Left lung (tissue), 10 donors: ENCODE results near the gene AUP1. TPM values are rescaled to one million over a fixed set of nuclear protein-coding genes. Genes with fewer than 3 reads are reported as not detected.

Experiments
- ATAC-seq: fragments of 200-7000 bp; cut with Tn5 transposase; one replicate; pipeline ENCODE4 v1.9.1; 2020; ENCODE audit warnings: moderate library complexity
- DNase-seq, 4 donors: peaks; one replicate each; pipeline ENCODE4 v3.0.0-alpha.2; 2013 to 2020
- H3K27ac ChIP-seq, 2 donors: fragments of 200-600 bp; sonication (generic) in 1 of 2; one replicate each; pipeline versions ENCODE4 v1.5.0 to v1.8.0; 2020 to 2021
- H3K27me3 ChIP-seq, 2 donors: fragments of 200-600 bp; sonication (generic) in 1 of 2; one replicate each; pipeline versions ENCODE4 v1.5.0 to v1.8.0; 2020 to 2021
- H3K36me3 ChIP-seq, 2 donors: fragments of 200-600 bp; sonication (generic) in 1 of 2; one replicate each; pipeline versions ENCODE4 v1.5.0 to v1.8.0; 2020 to 2021
- H3K4me1 ChIP-seq, 2 donors: fragments of 200-600 bp; one replicate each; pipeline ENCODE4 v1.8.0; 2021
- H3K4me3 ChIP-seq, 2 donors: fragments of 200-600 bp; sonication (generic) in 1 of 2; one replicate each; pipeline versions ENCODE4 v1.5.0 to v1.8.0; 2020 to 2021; ENCODE audit warnings: mild to moderate bottlenecking in 1 of 2
- H3K9me3 ChIP-seq, 2 donors: fragments of 200-600 bp; sonication (generic) in 1 of 2; one replicate each; pipeline versions ENCODE4 v1.5.0 to v1.8.0; 2020 to 2021
- CTCF ChIP-seq, 2 donors: fragments of 200-600 bp; sonication (generic) in 1 of 2; IDR thresholded peaks; one replicate each; pipeline versions ENCODE4 v1.5.0 to v1.8.0; 2021; ENCODE audit warnings: antibody characterized with exemption in 2 of 2
- intact Hi-C, 2 donors: fragments of 100-400 bp; cut with DNase I; formaldehyde crosslinking; loops; one replicate each; pipeline versions ENCODE4 v1.11.2 to v1.14.2; 2022
- polyA plus RNA-seq, 6 donors: library from polyadenylated mRNA; unstranded; fragments of 120-200 nt; gene quantifications; one replicate each; pipeline ENCODE4 v1.2.1, GENCODE V29; 2013; ENCODE audit not compliant: insufficient read length in 6 of 6
- total RNA-seq, 2 donors: library from RNA; stranded (reverse); fragmentation: NEBNext Ultra II Directional; extraction: Animal tissue kit (Norgen Biotek cat#: 25700); gene quantifications; one replicate each; pipeline ENCODE4 v1.2.1, GENCODE V29; 2021
- donor health status: DM: no; HTN: yes; CAD: no.
- donor health status: DM: no; HTN: no; CAD: no.

AUP1 gene
- total and polyA plus RNA-seq, 8 donors, result 82.1 to 132 (median 96.1) TPM

DNA sequence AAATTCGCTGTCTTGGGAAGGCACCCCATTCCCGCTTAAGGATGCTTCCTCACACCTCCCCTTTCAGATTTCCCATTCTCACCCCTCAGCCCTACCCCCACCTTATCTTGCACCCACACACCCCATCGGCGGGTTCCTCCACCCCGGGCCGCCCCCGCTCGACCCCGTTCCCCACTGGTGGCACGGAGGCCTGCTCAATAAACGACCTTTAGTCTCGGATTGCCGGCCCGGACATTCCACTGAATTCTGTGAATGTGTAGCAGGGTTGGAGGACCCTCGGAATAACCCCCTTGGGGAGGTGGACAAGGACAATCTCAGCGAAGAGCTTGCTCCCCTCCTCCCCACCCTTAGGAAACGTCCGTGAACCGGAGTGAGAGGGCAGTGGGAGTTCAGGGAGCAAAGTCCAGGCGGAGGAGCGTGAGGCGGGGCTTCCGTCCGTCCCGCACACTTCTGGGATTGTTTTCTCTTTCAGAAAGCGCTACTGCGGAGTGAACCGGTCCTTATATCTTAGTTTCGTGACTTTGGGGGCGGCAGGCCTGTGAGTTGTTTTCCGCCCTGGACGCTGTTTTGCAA lies 27.3 kb downstream of the AUP1 start:
- H3K36me3 ChIP-seq, result peaks cover 0 to 18% of the 10 kb centered on the region in 2 donors
- DNase-seq, result peak in 1 of 4 donors; percentile 66
- H3K27ac ChIP-seq, result peak overlapping the region; percentile 87 to 88
- no peak for TF ChIP-seq CTCF (IDR thresholded peaks at IDR 0.05)
- H3K4me1 ChIP-seq, result peaks cover 38 to 81% of the 10 kb centered on the region in 2 donors
- peak overlapping the region; percentile 54 to 79 for H3K4me3 ChIP-seq
- H3K27me3 ChIP-seq, result peaks cover 29 to 65% of the 10 kb centered on the region in 2 donors
- ATAC-seq, result peak; percentile 14
- no peaks in the 10 kb centered on the region for H3K9me3 ChIP-seq
- intact Hi-C loops, result no loop called here

DNA sequence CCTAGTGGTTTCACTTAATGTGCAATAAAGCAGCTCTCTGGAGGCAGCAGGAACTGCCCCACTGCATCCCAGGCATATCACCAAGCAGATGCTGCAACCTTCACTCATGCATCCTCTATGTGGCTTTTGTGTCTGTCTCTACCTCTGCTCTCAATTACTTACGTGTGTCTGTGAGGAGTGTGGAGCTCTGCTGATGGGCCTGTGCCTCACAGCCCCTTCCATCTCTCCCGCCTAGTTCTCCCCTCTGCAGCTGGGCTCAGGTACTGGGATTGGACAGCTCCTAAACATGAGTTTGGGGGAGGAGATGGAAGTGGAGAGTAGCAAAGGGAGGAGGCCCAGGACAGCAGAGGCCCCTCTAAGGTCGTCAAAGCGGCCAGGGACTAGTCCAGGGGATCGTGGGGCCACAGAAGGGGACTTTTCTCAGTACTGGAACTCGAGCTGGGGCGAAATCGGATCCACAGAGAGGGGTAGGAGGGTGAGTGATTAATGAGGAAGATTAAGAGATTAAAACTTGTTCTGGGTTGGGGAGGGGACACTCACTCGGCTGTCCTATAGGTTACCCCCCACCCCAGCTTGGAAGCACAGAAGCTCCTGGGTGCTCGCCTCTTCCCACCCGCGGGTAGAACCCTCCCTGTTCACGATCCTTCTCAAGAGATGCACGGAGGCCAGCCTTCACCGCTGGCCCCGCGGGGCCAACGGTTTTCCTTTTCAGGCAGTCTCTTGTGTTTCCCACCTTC lies 28.0 kb downstream of the AUP1 start:
- ATAC-seq (no peak), DNase-seq (peak in 1 of 4 donors; percentile 45)
- TF ChIP-seq CTCF (IDR thresholded peaks at IDR 0.05), result no peak
- peaks cover 38 to 76% of the 10 kb centered on the region in 2 donors for H3K4me1 ChIP-seq
- H3K9me3 ChIP-seq, result no peaks in the 10 kb centered on the region
- H3K4me3 ChIP-seq, result peak overlapping the region in 1 of 2 donors; percentile 79
- peaks cover 0 to 18% of the 10 kb centered on the region in 2 donors for H3K36me3 ChIP-seq
- no peak overlapping the region for H3K27ac ChIP-seq
- intact Hi-C loops, result no loop called here
- H3K27me3 ChIP-seq, result peaks cover 30 to 72% of the 10 kb centered on the region in 2 donors

GRCh38 chr2:74500578-74500946 lies 28.9 kb downstream of the AUP1 start:
- H3K9me3 ChIP-seq, result no peaks in the 10 kb centered on the region
- DNase-seq (peak in 1 of 4 donors; percentile 4), ATAC-seq (no peak)

GRCh38 chr2:74499940-74500577 lies 29.4 kb downstream of the AUP1 start:
- Histone ChIP-seq H3K4me3 (peak overlapping the region in 1 of 2 donors; percentile 53), H3K4me1 (peaks cover 25 to 62% of the 10 kb centered on the region in 2 donors), H3K27ac (no peak overlapping the region), H3K36me3 (peaks cover 0 to 5% of the 10 kb centered on the region in 2 donors), H3K27me3 (peaks cover 30 to 72% of the 10 kb centered on the region in 2 donors), H3K9me3 (no peaks in the 10 kb centered on the region)
- DNase-seq, result peak in 1 of 4 donors; percentile 67
- TF ChIP-seq CTCF (IDR thresholded peaks at IDR 0.05), result no peak
- no peak for ATAC-seq
- intact Hi-C loops, result no loop called here

More at GRCh38 chr2:74500578-74500946, 28.9 kb downstream of the AUP1 start:
- intact Hi-C loops, result no loop called here
- H3K36me3 ChIP-seq, result peaks cover 0 to 10% of the 10 kb centered on the region in 2 donors
- no peak for TF ChIP-seq CTCF (IDR thresholded peaks at IDR 0.05)
- peaks cover 30 to 67% of the 10 kb centered on the region in 2 donors for H3K4me1 ChIP-seq
- no peak overlapping the region for H3K27ac ChIP-seq
- H3K27me3 ChIP-seq, result peaks cover 30 to 72% of the 10 kb centered on the region in 2 donors
- H3K4me3 ChIP-seq, result no peak overlapping the region
